Measurements from ENCODE around the gene MMP14. TPM values are rescaled to one million over a fixed set of nuclear protein-coding genes. Genes with fewer than 3 reads are reported as not detected.

Gene MMP14
- total and polyA plus RNA-seq, 2 of the 8 experiments (the other 6 are each of a cell fraction or from before 2014, with no cell fraction given): 58.2 to 86.8 TPM

- Histone ChIP-seq H3K79me2 (ENCODE audit: control insufficient read depth in 1 of 2, insufficient read depth in 2 of 2, low read length in 2 of 2) (no peaks in the 10 kb centered on the region), H3K56ac (replicated peaks; ENCODE audit: insufficient read length, low read depth, low read length) (no peak overlapping the region), H2AK5ac (ENCODE audit: low read depth, low read length) (no peak overlapping the region), H3K4ac (replicated peaks; ENCODE audit: insufficient read length, low read depth, low read length) (no peak overlapping the region), H3K4me3 (ENCODE audit: extremely low read depth in 1 of 4, insufficient read depth in 2 of 4, low read depth in 3 of 4, low read length in 4 of 4) (no peak overlapping the region), H3K9me3 (ENCODE audit: insufficient read depth in 2 of 2, low read depth in 1 of 2, low read length in 1 of 2) (no peaks in the 10 kb centered on the region), H3K27me3 (replicated peaks in 1 of 4; ENCODE audit: control insufficient read depth in 3 of 4, extremely low read depth in 1 of 4, insufficient read depth in 3 of 4, low read length in 3 of 4) (peaks cover 10 to 35% (median 28%) of the 10 kb centered on the region in 4 experiments), H3K9ac (replicated peaks in 1 of 4; ENCODE audit: extremely low read depth in 1 of 4, low read depth in 3 of 4, low read length in 3 of 4) (no peak overlapping the region), H3K4me1 (replicated peaks in 1 of 4; ENCODE audit: control insufficient read depth in 3 of 4, insufficient read depth in 4 of 4, low read length in 3 of 4) (peaks cover 0 to 8% (median 4%) of the 10 kb centered on the region in 4 experiments; a peak in 2 of 7 replicates), H3K23ac (ENCODE audit: insufficient read length) (no peak overlapping the region), H2BK20ac (ENCODE audit: low read length) (no peak overlapping the region), H3K23me2 (ENCODE audit: low read depth, low read length) (no peaks in the 10 kb centered on the region), H3K36me3 (ENCODE audit: control insufficient read depth in 2 of 4, insufficient read depth in 4 of 4, low read length in 3 of 4) (peaks cover 6 to 16% (median 14%) of the 10 kb centered on the region in 4 experiments; a peak in 6 of 8 replicates), H2BK5ac (ENCODE audit: low read depth, low read length) (no peak overlapping the region), H2AFZ (ENCODE audit: low read length) (no peak overlapping the region), H3K79me1 (ENCODE audit: low read depth, low read length) (no peaks in the 10 kb centered on the region), H2BK15ac (ENCODE audit: low read length) (no peak overlapping the region), H2BK12ac (ENCODE audit: low read depth, low read length) (no peak overlapping the region), H3K4me2 (ENCODE audit: insufficient read depth in 1 of 2, low read depth in 2 of 2, low read length in 2 of 2) (no peak overlapping the region), H3K27ac (ENCODE audit: low read depth, low read length) (no peak overlapping the region), H4K5ac (ENCODE audit: insufficient read length, low read depth, low read length) (no peak overlapping the region), H4K20me1 (replicated peaks in 1 of 2; ENCODE audit: control insufficient read depth in 1 of 2, insufficient read depth in 2 of 2, low read length in 2 of 2) (peaks cover 5 to 10% of the 10 kb centered on the region in 2 experiments), H4K91ac (replicated peaks; ENCODE audit: insufficient read length, low read length) (no peak overlapping the region), H3K18ac (ENCODE audit: extremely low read depth, low read length) (no peak overlapping the region), H4K8ac (ENCODE audit: extremely low read depth, insufficient read depth, low read length) (no peak overlapping the region), H3K14ac (ENCODE audit: insufficient read length) (no peak overlapping the region), H2BK120ac (replicated peaks; ENCODE audit: low read depth, low read length) (no peak overlapping the region)
- POLR2A ChIA-PET (ENCODE audit: partially characterized antibody): interaction anchor here (0.8 to 4.2 kb wide), 8 partner anchors 9 to 56 kb away, joined by 3 to 14 read pairs (median 4); no protein-coding TSS in a partner anchor
- CTCF ChIA-PET (ENCODE audit: partially characterized antibody): interaction anchor here (0.6 to 14.2 kb wide), 10 partner anchors 11 to 85 kb away, joined by 3 to 158 read pairs (median 6); partner anchors contain the start of genes LRP10 and REM2
- WGBS, 2 experiments (ENCODE audit: extremely low coverage in 1 of 2, insufficient coverage in 1 of 2, insufficient read length in 1 of 2, insufficient replicate concordance in 2 of 2, low coverage in 1 of 2, low lambda C conversion rate in 2 of 2, missing lambda C conversion rate in 1 of 2): 88% methylated on average over 1 of the region's 1 CpG; no CpG with 5 or more reads in 1 of the 2 experiments
- DNase-seq (ENCODE audit: low read depth in 1 of 2, low spot score in 2 of 2) (no peak), FAIRE-seq (no peak)
These were observed 61.0 kb downstream of the MMP14 start for GRCh38 chr14:22897357-22897756.

Measured in H1 (cell line).